Prostate gland (tissue), 2 donors: Measurements from ENCODE around the gene CDKN2B. TPM values are rescaled to one million over a fixed set of nuclear protein-coding genes. Genes with fewer than 3 reads are reported as not detected.

Experiments
- DNase-seq: peaks from one replicate; pipeline ENCODE4 v3.0.0-alpha.2; 2019; ENCODE audit warnings: low spot score
- H3K27ac ChIP-seq, 2 donors: fragments of 200-600 bp; sonication (generic); 2 replicates each; pipeline ENCODE4 v1.5.1; 2017 to 2019
- H3K27me3 ChIP-seq: fragments of 200-600 bp; sonication (generic); replicated peaks from 2 replicates; pipeline ENCODE4 v1.5.1; 2019; ENCODE audit not compliant: insufficient read depth
- H3K36me3 ChIP-seq, 2 donors: fragments of 200-600 bp; sonication (generic); 1 replicate in 1 of 2; 2 replicates in 1 of 2; pipeline versions ENCODE4 v1.5.1 to v1.8.1; 2017 to 2019
- H3K4me1 ChIP-seq: fragments of 200-600 bp; sonication (generic); replicated peaks from 2 replicates; pipeline ENCODE4 v1.5.1; 2019
- H3K4me3 ChIP-seq, 2 donors: fragments of 200-600 bp; sonication (generic); 2 replicates each; pipeline ENCODE4 v1.5.1; 2017 to 2019
- H3K9me3 ChIP-seq: fragments of 200-600 bp; sonication (generic); 2 replicates; pipeline ENCODE4 v1.5.1; 2017
- POLR2A ChIP-seq: fragments of 450-650 bp; IDR thresholded peaks from one replicate; pipeline ENCODE4 v1.6.1; 2016; ENCODE audit warnings: antibody characterized with exemption, mild to moderate bottlenecking
- POLR2AphosphoS5 ChIP-seq: sonication (generic); formaldehyde crosslinking; IDR thresholded peaks from one replicate; pipeline ENCODE4 v1.6.1; 2017; ENCODE audit warnings: antibody characterized with exemption
- WGBS: methylation state at CpG from one replicate; pipeline ENCODE4 v1.1.5; 2018; 5-methylcytosine and 5-hydroxymethylcytosine counted together
- intact Hi-C: fragments of 100-400 bp; cut with DNase I; formaldehyde crosslinking; loops from one replicate; pipeline ENCODE4 v1.14.2; 2022
- total RNA-seq, 2 donors: library from RNA; depleted of rRNA; stranded (reverse); fragments of >200 nt; gene quantifications; one replicate each; pipeline ENCODE4 v1.1.0, GENCODE V29; 2016
- TF ChIP-seq, protein P1 (sequence below), 4 experiments: fragments of 200-600 bp in 2 of 4; fragments of 450-650 bp in 2 of 4; sonication (generic) in 2 of 4; IDR thresholded peaks; 1 replicate in 3 of 4; 2 replicates in 1 of 4; pipeline ENCODE4 v1.5.1; 2016 to 2019; ENCODE audit warnings: antibody characterized with exemption in 4 of 4, mild to moderate bottlenecking in 2 of 4, moderate library complexity in 2 of 4

Gene CDKN2B
- total RNA-seq, 2 donors from 2014 or later: 5.4 to 8.8 TPM

DNA sequence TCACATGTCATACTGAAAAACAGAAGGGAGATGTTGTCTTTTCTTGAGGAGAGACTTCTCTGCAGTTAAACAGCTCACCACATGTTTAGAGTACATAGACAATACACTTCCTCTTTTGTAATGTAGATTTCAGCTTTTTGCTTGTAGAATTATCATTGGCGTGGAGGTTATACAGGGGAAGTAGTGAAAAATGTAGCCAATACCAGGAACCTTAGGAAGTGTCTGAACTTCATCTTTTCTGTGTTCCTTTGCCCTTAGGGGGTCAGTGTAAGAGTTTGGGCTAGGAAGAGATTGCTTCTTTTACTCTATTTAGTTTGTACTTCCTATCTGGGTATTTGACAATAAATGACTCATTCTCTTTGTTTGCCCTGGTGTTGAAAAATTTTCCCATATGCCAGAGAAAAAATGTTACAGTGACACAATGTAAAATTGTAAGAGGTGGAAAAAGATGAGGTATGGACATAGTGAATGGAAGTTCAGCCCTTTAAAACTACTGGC, 21.0 kb upstream of the CDKN2B start:
- DNase-seq: no peak

DNA sequence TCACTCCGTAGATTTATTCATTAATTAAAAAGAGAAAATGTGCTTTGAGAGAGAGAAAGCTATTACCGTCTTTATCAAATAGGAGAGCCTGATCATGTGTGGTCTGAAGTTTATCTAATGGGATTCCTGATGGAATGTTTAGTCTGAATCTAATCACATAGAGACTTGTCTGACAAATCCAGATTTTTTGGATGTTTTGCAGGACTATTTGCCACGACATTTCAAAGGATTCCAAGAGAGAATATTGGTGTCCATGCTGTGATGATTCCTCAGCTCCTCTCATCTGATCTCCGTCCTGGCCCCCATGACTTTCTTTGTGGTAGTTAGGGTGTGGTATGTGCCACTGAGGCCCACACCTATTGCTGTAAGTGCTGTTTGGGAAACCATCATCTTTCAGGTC, 20.1 kb upstream of the CDKN2B start:
- TF ChIP-seq POLR2A: no peak
- TF ChIP-seq, protein P1, sequence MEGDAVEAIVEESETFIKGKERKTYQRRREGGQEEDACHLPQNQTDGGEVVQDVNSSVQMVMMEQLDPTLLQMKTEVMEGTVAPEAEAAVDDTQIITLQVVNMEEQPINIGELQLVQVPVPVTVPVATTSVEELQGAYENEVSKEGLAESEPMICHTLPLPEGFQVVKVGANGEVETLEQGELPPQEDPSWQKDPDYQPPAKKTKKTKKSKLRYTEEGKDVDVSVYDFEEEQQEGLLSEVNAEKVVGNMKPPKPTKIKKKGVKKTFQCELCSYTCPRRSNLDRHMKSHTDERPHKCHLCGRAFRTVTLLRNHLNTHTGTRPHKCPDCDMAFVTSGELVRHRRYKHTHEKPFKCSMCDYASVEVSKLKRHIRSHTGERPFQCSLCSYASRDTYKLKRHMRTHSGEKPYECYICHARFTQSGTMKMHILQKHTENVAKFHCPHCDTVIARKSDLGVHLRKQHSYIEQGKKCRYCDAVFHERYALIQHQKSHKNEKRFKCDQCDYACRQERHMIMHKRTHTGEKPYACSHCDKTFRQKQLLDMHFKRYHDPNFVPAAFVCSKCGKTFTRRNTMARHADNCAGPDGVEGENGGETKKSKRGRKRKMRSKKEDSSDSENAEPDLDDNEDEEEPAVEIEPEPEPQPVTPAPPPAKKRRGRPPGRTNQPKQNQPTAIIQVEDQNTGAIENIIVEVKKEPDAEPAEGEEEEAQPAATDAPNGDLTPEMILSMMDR (IDR thresholded peaks at IDR 0.05): no peak
- TF ChIP-seq POLR2AphosphoS5: no peak

More for the DNA sequence above, 21.0 kb upstream of the CDKN2B start:
- H3K9me3 ChIP-seq: no peaks in the 10 kb centered on the region
- H3K27me3 ChIP-seq: no peaks in the 10 kb centered on the region
- TF ChIP-seq POLR2AphosphoS5 (peak; percentile 18), POLR2A (no peak)
- intact Hi-C loops: loop anchor here (10.0 kb wide), 2 partner anchors 205 to 215 kb away; no protein-coding TSS in a partner anchor
- no peak overlapping the region for H3K4me3 ChIP-seq
- no peaks in the 10 kb centered on the region for H3K36me3 ChIP-seq
- no peak overlapping the region for H3K27ac ChIP-seq
- 17% methylated on average over 1 of the region's 1 CpG for WGBS
- no peaks in the 10 kb centered on the region for H3K4me1 ChIP-seq

GRCh38 chr9:22028394-22028793, 19.3 kb upstream of the CDKN2B start:
- DNase-seq: no peak
- intact Hi-C loops: no loop called here
- H3K36me3 ChIP-seq: no peaks in the 10 kb centered on the region
- H3K27me3 ChIP-seq: no peaks in the 10 kb centered on the region
- H3K9me3 ChIP-seq: no peaks in the 10 kb centered on the region
- TF ChIP-seq POLR2AphosphoS5 (no peak), POLR2A (no peak)
- TF ChIP-seq, protein P1 (IDR thresholded peaks at IDR 0.05): no peak
- no peak overlapping the region for H3K4me3 ChIP-seq
- H3K4me1 ChIP-seq: no peaks in the 10 kb centered on the region
- H3K27ac ChIP-seq: no peak overlapping the region

More for the DNA sequence above, 20.1 kb upstream of the CDKN2B start:
- no peak overlapping the region for H3K27ac ChIP-seq
- H3K9me3 ChIP-seq: no peaks in the 10 kb centered on the region
- no peak for DNase-seq
- no peaks in the 10 kb centered on the region for H3K4me1 ChIP-seq
- 77% methylated on average over 4 of the region's 4 CpGs for WGBS
- no peak overlapping the region for H3K4me3 ChIP-seq
- H3K27me3 ChIP-seq: no peaks in the 10 kb centered on the region
- no peaks in the 10 kb centered on the region for H3K36me3 ChIP-seq
- intact Hi-C loops: no loop called here

GRCh38 chr9:22026696-22027095, 17.6 kb upstream of the CDKN2B start:
- no peak for DNase-seq
- WGBS: 71% methylated on average over 6 of the region's 6 CpGs
- intact Hi-C loops: no loop called here
- Histone ChIP-seq H3K27ac (no peak overlapping the region), H3K27me3 (no peaks in the 10 kb centered on the region), H3K36me3 (no peaks in the 10 kb centered on the region), H3K4me3 (no peak overlapping the region), H3K4me1 (no peaks in the 10 kb centered on the region), H3K9me3 (no peaks in the 10 kb centered on the region)
- TF ChIP-seq, protein P1 (IDR thresholded peaks at IDR 0.05): no peak
- TF ChIP-seq POLR2AphosphoS5 (no peak), POLR2A (no peak)

- Histone ChIP-seq H3K27ac (no peak overlapping the region), H3K36me3 (no peaks in the 10 kb centered on the region), H3K9me3 (no peaks in the 10 kb centered on the region), H3K27me3 (no peaks in the 10 kb centered on the region), H3K4me1 (no peaks in the 10 kb centered on the region), H3K4me3 (no peak overlapping the region)
- TF ChIP-seq POLR2A (no peak), POLR2AphosphoS5 (no peak)
- TF ChIP-seq, protein P1 (IDR thresholded peaks at IDR 0.05): no peak
- 87% methylated on average over 3 of the region's 3 CpGs for WGBS
- DNase-seq: no peak
- intact Hi-C loops: no loop called here
Observed at GRCh38 chr9:22022396-22022795, 13.3 kb upstream of the CDKN2B start.
